H1 (cell line): ENCODE data around the gene PTN. TPM values are rescaled to one million over a fixed set of nuclear protein-coding genes. Genes with fewer than 3 reads are reported as not detected.

ENCODE experiments used
- CTCF ChIA-PET: fragments of 300-600 bp; sonication (Branson Sonifier 250); formaldehyde crosslinking; loops from one replicate; lab custom pipeline; 2021; ENCODE audit not compliant: partially characterized antibody; lab: Charles Lee
- POLR2A ChIA-PET: fragments of 300-600 bp; sonication (Branson Sonifier 250); formaldehyde crosslinking; loops from one replicate; lab custom pipeline; 2021; ENCODE audit warnings: inconsistent platforms; ENCODE audit not compliant: partially characterized antibody; lab: Charles Lee
- DNase-seq, 2 experiments: peaks; one replicate each; pipeline versions ENCODE4 v3.0.0 to v3.0.0-alpha.2; 2010 to 2022; ENCODE audit warnings: low spot score in 2 of 2, low read depth in 1 of 2, mixed read lengths in 1 of 2
- FAIRE-seq: peaks from 2 replicates; lab custom pipeline; 2011; peaks lifted over from hg19 to GRCh38; lab: Jason Lieb, UNC
- H2AFZ ChIP-seq: 2 replicates; pipeline ENCODE4 v1.8.1; 2012; ENCODE audit warnings: low read length, inconsistent platforms
- H2AK5ac ChIP-seq: 2 replicates; pipeline ENCODE4 v1.6.1; 2013; ENCODE audit warnings: low read depth, low read length
- H2BK120ac ChIP-seq: replicated peaks from 2 replicates; pipeline ENCODE3; 2013; ENCODE audit warnings: low read depth, low read length, inconsistent platforms
- H2BK12ac ChIP-seq: 2 replicates; pipeline ENCODE4 v1.6.1; 2013; ENCODE audit warnings: low read depth, low read length
- H2BK15ac ChIP-seq: 2 replicates; pipeline ENCODE4 v1.6.1; 2013; ENCODE audit warnings: low read length
- H2BK20ac ChIP-seq: 2 replicates; pipeline ENCODE4 v1.6.1; 2013; ENCODE audit warnings: low read length
- H2BK5ac ChIP-seq: 2 replicates; pipeline ENCODE4 v1.6.1; 2013; ENCODE audit warnings: low read depth, low read length
- H3K14ac ChIP-seq: 2 replicates; pipeline ENCODE4 v1.6.1; 2013; ENCODE audit warnings: inconsistent platforms; ENCODE audit not compliant: insufficient read length
- H3K18ac ChIP-seq: 2 replicates; pipeline ENCODE4 v1.6.1; 2013; ENCODE audit warnings: low read length; ENCODE audit errors: extremely low read depth
- H3K23ac ChIP-seq: 2 replicates; pipeline ENCODE4 v1.6.1; 2013; ENCODE audit warnings: inconsistent platforms; ENCODE audit not compliant: insufficient read length
- H3K23me2 ChIP-seq: 2 replicates; pipeline ENCODE4 v1.6.1; 2013; ENCODE audit warnings: low read depth, low read length
- H3K27ac ChIP-seq: 2 replicates; pipeline ENCODE4 v1.6.1; 2011; ENCODE audit warnings: low read depth, low read length, inconsistent platforms
- H3K27me3 ChIP-seq, 4 experiments: replicated peaks in 1 of 4; 1 replicate in 1 of 4; 2 replicates in 3 of 4; pipeline versions ENCODE4 v1.6.1 to v1.8.1; 2011 to 2013; ENCODE audit warnings: low read length in 3 of 4, mild to moderate bottlenecking in 3 of 4, inconsistent platforms in 2 of 4, mixed read lengths in 2 of 4, moderate library complexity in 1 of 4; ENCODE audit not compliant: control insufficient read depth in 3 of 4, insufficient read depth in 3 of 4; ENCODE audit errors: extremely low read depth in 1 of 4
- H3K36me3 ChIP-seq, 4 experiments: 2 replicates each; pipeline versions ENCODE4 v1.6.1 to v1.8.1; 2011 to 2013; ENCODE audit warnings: mild to moderate bottlenecking in 4 of 4, low read length in 3 of 4, moderate library complexity in 2 of 4, control low read depth in 1 of 4, inconsistent platforms in 1 of 4; ENCODE audit not compliant: insufficient read depth in 4 of 4, control insufficient read depth in 2 of 4
- H3K4ac ChIP-seq: replicated peaks from 2 replicates; pipeline ENCODE3; 2013; ENCODE audit warnings: low read length, low read depth, mixed read lengths, inconsistent platforms; ENCODE audit not compliant: insufficient read length
- H3K4me1 ChIP-seq, 4 experiments: replicated peaks in 1 of 4; 1 replicate in 1 of 4; 2 replicates in 3 of 4; pipeline versions ENCODE4 v1.6.1 to v1.8.1; 2011 to 2013; ENCODE audit warnings: low read length in 3 of 4, inconsistent platforms in 2 of 4, mixed read lengths in 1 of 4; ENCODE audit not compliant: insufficient read depth in 4 of 4, control insufficient read depth in 3 of 4
- H3K4me2 ChIP-seq, 2 experiments: 2 replicates each; pipeline versions ENCODE4 v1.6.1 to v1.8.1; 2011 to 2013; ENCODE audit warnings: low read depth in 2 of 2, low read length in 2 of 2, control low read depth in 1 of 2, inconsistent platforms in 1 of 2, mild to moderate bottlenecking in 1 of 2; ENCODE audit not compliant: insufficient read depth in 1 of 2
- H3K4me3 ChIP-seq, 4 experiments: fragments of 200-600, 300-600 bp in 1 of 4; sonication (generic), shearing (Covaris generic), sonication (Bioruptor Twin) in 1 of 4; 2 replicates each; pipeline versions ENCODE4 v1.5.1 to v1.8.1; 2011 to 2016; ENCODE audit warnings: low read length in 4 of 4, low read depth in 3 of 4, control low read depth in 2 of 4, inconsistent platforms in 2 of 4, mild to moderate bottlenecking in 2 of 4, mixed read lengths in 1 of 4, moderate library complexity in 1 of 4; ENCODE audit not compliant: insufficient read depth in 2 of 4; ENCODE audit errors: extremely low read depth in 1 of 4
- H3K56ac ChIP-seq: replicated peaks from 2 replicates; pipeline ENCODE3; 2013; ENCODE audit warnings: low read depth, mild to moderate bottlenecking, mixed read lengths, low read length, inconsistent platforms; ENCODE audit not compliant: insufficient read length
- H3K79me1 ChIP-seq: 2 replicates; pipeline ENCODE4 v1.6.1; 2013; ENCODE audit warnings: low read depth, low read length, control low read depth
- H3K79me2 ChIP-seq, 2 experiments: 2 replicates each; pipeline versions ENCODE4 v1.6.1 to v1.8.1; 2012 to 2013; ENCODE audit warnings: low read length in 2 of 2, mild to moderate bottlenecking in 2 of 2, inconsistent platforms in 1 of 2; ENCODE audit not compliant: insufficient read depth in 2 of 2, control insufficient read depth in 1 of 2
- H3K9ac ChIP-seq, 4 experiments: replicated peaks in 1 of 4; 1 replicate in 1 of 4; 2 replicates in 3 of 4; pipeline versions ENCODE4 v1.6.1 to v1.8.1; 2011 to 2013; ENCODE audit warnings: low read depth in 3 of 4, low read length in 3 of 4, control low read depth in 2 of 4, mild to moderate bottlenecking in 2 of 4, moderate library complexity in 2 of 4, inconsistent platforms in 1 of 4; ENCODE audit errors: extremely low read depth in 1 of 4
- H3K9me3 ChIP-seq, 2 experiments: 2 replicates each; pipeline versions ENCODE4 v1.6.1 to v1.8.1; 2012 to 2013; ENCODE audit warnings: mild to moderate bottlenecking in 2 of 2, moderate library complexity in 2 of 2, control low read depth in 1 of 2, inconsistent platforms in 1 of 2, low read depth in 1 of 2, low read length in 1 of 2, mixed read lengths in 1 of 2; ENCODE audit not compliant: insufficient read depth in 2 of 2
- H4K20me1 ChIP-seq, 2 experiments: replicated peaks in 1 of 2; 2 replicates each; pipeline versions ENCODE3 to v1.8.1; 2011 to 2013; ENCODE audit warnings: inconsistent platforms in 2 of 2, low read length in 2 of 2, mild to moderate bottlenecking in 1 of 2; ENCODE audit not compliant: insufficient read depth in 2 of 2, control insufficient read depth in 1 of 2
- H4K5ac ChIP-seq: 2 replicates; pipeline ENCODE4 v1.6.1; 2013; ENCODE audit warnings: low read length, low read depth, mixed read lengths, inconsistent platforms; ENCODE audit not compliant: insufficient read length
- H4K8ac ChIP-seq: 2 replicates; pipeline ENCODE4 v1.8.0; 2013; ENCODE audit warnings: mild to moderate bottlenecking, moderate library complexity, low read length, inconsistent platforms; ENCODE audit not compliant: insufficient read depth; ENCODE audit errors: extremely low read depth
- H4K91ac ChIP-seq: replicated peaks from 2 replicates; pipeline ENCODE3; 2013; ENCODE audit warnings: low read length, mixed read lengths, inconsistent platforms; ENCODE audit not compliant: insufficient read length
- BACH1 ChIP-seq: IDR thresholded peaks from 2 replicates; pipeline ENCODE4 v1.6.1; 2012; ENCODE audit warnings: low read length, improper control_type of control experiment
- MAFK ChIP-seq: IDR thresholded peaks from 2 replicates; pipeline ENCODE4 v1.6.1; 2012; ENCODE audit warnings: low read depth, mild to moderate bottlenecking, improper control_type of control experiment, low read length
- YY1 ChIP-seq: IDR thresholded peaks from 2 replicates; pipeline ENCODE4 v1.6.1; 2011; ENCODE audit warnings: low read depth, mild to moderate bottlenecking, low read length
- WGBS, 2 experiments: shearing (Covaris generic) in 1 of 2; methylation state at CpG; one replicate each; pipeline versions ENCODE4 v1.1.6 to v1.1.7; 2013 to 2015; ENCODE audit warnings: low lambda C conversion rate in 2 of 2, mixed read lengths in 2 of 2, inconsistent platforms in 1 of 2, low coverage in 1 of 2, missing lambda C conversion rate in 1 of 2; ENCODE audit not compliant: insufficient replicate concordance in 2 of 2, insufficient coverage in 1 of 2, insufficient read length in 1 of 2; ENCODE audit errors: extremely low coverage in 1 of 2, missing lambda C conversion rate in 1 of 2; 5-methylcytosine and 5-hydroxymethylcytosine counted together
- polyA plus RNA-seq, 7 experiments: library from polyadenylated mRNA; depleted of rRNA in 3 of 7; stranded (reverse) in 5 of 7; unstranded in 2 of 7; fragments of >200 nt in 5 of 7; fragments of 200-250 nt in 2 of 7; gene quantifications; 1 replicate in 5 of 7; 2 replicates in 1 of 7; 4 replicates in 1 of 7; pipeline versions ENCODE4 v1.2.1 to v1.2.3, GENCODE V29; 2011 to 2013; ENCODE audit warnings: missing spikeins in 2 of 7, mixed read lengths in 2 of 7
- total RNA-seq: library from RNA; stranded (reverse); fragmentation: NEBNext Ultra II Directional; extraction: Animal tissue kit (Norgen Biotek cat#: 25700); gene quantifications from 2 replicates; pipeline ENCODE4 v1.2.1, GENCODE V29; 2021
- TF ChIP-seq, protein P1 (sequence below): IDR thresholded peaks from 2 replicates; pipeline ENCODE4 v1.6.1; 2012; ENCODE audit warnings: inconsistent platforms

The PTN gene
- total and polyA plus RNA-seq, 2 of the 8 experiments (the other 6 are each of a cell fraction or from before 2014, with no cell fraction given): 23.1 to 27.8 TPM

GRCh38 chr7:137195996-137196395, 147.5 kb downstream of the PTN start:
- Histone ChIP-seq H3K23me2 (no peaks in the 10 kb centered on the region; the same call in 1 of the 2 replicates), H4K5ac (no peak overlapping the region), H3K9me3 (no peaks in the 10 kb centered on the region), H2AK5ac (no peak overlapping the region), H3K79me1 (no peaks in the 10 kb centered on the region), H3K18ac (no peak overlapping the region), H3K9ac (no peak overlapping the region), H2BK120ac (no peak overlapping the region), H2BK20ac (no peak overlapping the region), H3K27ac (no peak overlapping the region), H3K4me1 (no peaks in the 10 kb centered on the region), H4K8ac (no peak overlapping the region), H3K27me3 (no peaks in the 10 kb centered on the region), H3K4ac (no peak overlapping the region), H4K20me1 (no peaks in the 10 kb centered on the region), H3K56ac (no peak overlapping the region), H3K14ac (no peak overlapping the region), H2BK12ac (no peak overlapping the region), H4K91ac (no peak overlapping the region), H3K23ac (no peak overlapping the region), H3K36me3 (no peaks in the 10 kb centered on the region), H3K79me2 (no peaks in the 10 kb centered on the region), H3K4me3 (no peak overlapping the region), H2AFZ (no peak overlapping the region), H2BK5ac (no peak overlapping the region), H3K4me2 (no peak overlapping the region), H2BK15ac (no peak overlapping the region)
- TF ChIP-seq YY1: no peak
- TF ChIP-seq, protein P1, sequence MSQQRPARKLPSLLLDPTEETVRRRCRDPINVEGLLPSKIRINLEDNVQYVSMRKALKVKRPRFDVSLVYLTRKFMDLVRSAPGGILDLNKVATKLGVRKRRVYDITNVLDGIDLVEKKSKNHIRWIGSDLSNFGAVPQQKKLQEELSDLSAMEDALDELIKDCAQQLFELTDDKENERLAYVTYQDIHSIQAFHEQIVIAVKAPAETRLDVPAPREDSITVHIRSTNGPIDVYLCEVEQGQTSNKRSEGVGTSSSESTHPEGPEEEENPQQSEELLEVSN: no peak
- peak; percentile 39; the same call in 1 of the 2 replicates for TF ChIP-seq MAFK
- 0 out of 2 replicates have a peak, but pooled peaks have one; percentile 46 for TF ChIP-seq BACH1
- DNase-seq: no peak
- 75% methylated on average over 2 of the region's 2 CpGs; no CpG with 5 or more reads in 1 of the 2 experiments for WGBS, 2 experiments
- ChIA-PET CTCF (interaction anchor here (0.5 kb wide), 1 partner anchor 37 kb away, joined by 4 read pairs; no protein-coding TSS in a partner anchor), POLR2A (no interaction called here)
- FAIRE-seq: no peak
